H1 (cell line): Measurements from ENCODE around the gene LY6G6F. TPM values are rescaled to one million over a fixed set of nuclear protein-coding genes. Genes with fewer than 3 reads are reported as not detected.

Experiments
- RAD21 ChIP-seq, 2 experiments: IDR thresholded peaks in 1 of 2; conservative IDR thresholded peaks in 1 of 2; 2 replicates each; pipeline ENCODE4 v1.6.1; 2011; ENCODE audit warnings: low read depth in 2 of 2, low read length in 2 of 2, improper control_type of control experiment in 1 of 2, inconsistent platforms in 1 of 2, mild to moderate bottlenecking in 1 of 2, moderate library complexity in 1 of 2
- SRF ChIP-seq: IDR thresholded peaks from 2 replicates; pipeline ENCODE4 v1.6.1; 2011; ENCODE audit warnings: mild to moderate bottlenecking, low read depth, low read length, moderate library complexity
- polyA plus RNA-seq, 7 experiments: library from polyadenylated mRNA; depleted of rRNA in 3 of 7; stranded (reverse) in 5 of 7; unstranded in 2 of 7; fragments of >200 nt in 5 of 7; fragments of 200-250 nt in 2 of 7; gene quantifications; 1 replicate in 5 of 7; 2 replicates in 1 of 7; 4 replicates in 1 of 7; pipeline versions ENCODE4 v1.2.1 to v1.2.3, GENCODE V29; 2011 to 2013; ENCODE audit warnings: missing spikeins in 2 of 7, mixed read lengths in 2 of 7
- total RNA-seq: library from RNA; stranded (reverse); fragmentation: NEBNext Ultra II Directional; extraction: Animal tissue kit (Norgen Biotek cat#: 25700); gene quantifications from 2 replicates; pipeline ENCODE4 v1.2.1, GENCODE V29; 2021

The LY6G6F gene
- total and polyA plus RNA-seq, 2 of the 8 experiments (the other 6 are each of a cell fraction or from before 2014, with no cell fraction given) = not detected

- TF ChIP-seq SRF = no peak
- no peak for TF ChIP-seq RAD21 (IDR thresholded peaks at IDR 0.05 in 1 of 2, conservative IDR thresholded peaks at IDR 0.05 in 1 of 2; ENCODE audit: low read depth in 2 of 2, low read length in 2 of 2)
Measured at GRCh38 chr6:31733734-31734133, 27.1 kb downstream of the LY6G6F start (continued).
